GM19438 (cell line): ENCODE measurements around the gene CDKN2C.
A peak's percentile ranks its signal among the peaks of the same experiment; 100 is the strongest.
"Not testable (repeated sequence)": the region's sequence is repeated elsewhere in the genome, so short reads cannot be mapped to it uniquely, and the experiment has no call there.

Source experiments
- ATAC-seq: cut with Tn5 transposase; IDR thresholded peaks from one replicate; pipeline ENCODE4 v1.9.1; 2021; ENCODE audit warnings: low read depth; ENCODE audit not compliant: unreplicated experiment

The CDKN2C gene

GRCh38 chr1:50978144-50978851 is 8.3 kb downstream of the CDKN2C start:
- ATAC-seq, result peak; percentile 43

- ATAC-seq, result no peak
Measured at GRCh38 chr1:50978852-50979781, 9.1 kb downstream of the CDKN2C start.

GRCh38 chr1:50979937-50980336 is 9.9 kb downstream of the CDKN2C start:
- no peak for ATAC-seq

GRCh38 chr1:50980505-50980904 is 10.5 kb downstream of the CDKN2C start:
- ATAC-seq, result no peak

- no peak for ATAC-seq
Measured at GRCh38 chr1:50981741-50982140, 11.7 kb downstream of the CDKN2C start.

DNA sequence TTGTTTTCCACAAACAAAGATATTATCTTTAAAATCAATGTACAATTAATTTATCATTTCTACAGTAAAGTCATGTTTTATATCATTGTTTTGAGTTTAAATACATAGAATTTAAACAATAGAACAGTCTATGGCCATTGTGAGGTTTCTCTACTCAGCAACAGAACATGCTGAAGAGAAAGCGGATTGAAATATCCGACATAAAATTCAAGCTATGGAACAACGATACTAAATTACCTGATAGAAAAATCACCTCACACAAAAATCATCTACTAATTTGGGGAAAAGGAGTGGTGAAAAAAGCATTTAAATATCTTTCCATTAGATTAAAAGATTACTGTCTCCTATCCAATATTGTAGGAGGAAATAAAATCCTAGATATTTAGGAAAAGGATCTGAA is 12.6 kb downstream of the CDKN2C start:
- no peak for ATAC-seq

GRCh38 chr1:50983219-50983802 is 13.3 kb downstream of the CDKN2C start:
- no peak for ATAC-seq

- no peak for ATAC-seq
Measured at GRCh38 chr1:50985094-50985493, 15.0 kb downstream of the CDKN2C start.

GRCh38 chr1:50986653-50987052 is 16.6 kb downstream of the CDKN2C start:
- no peak for ATAC-seq

DNA sequence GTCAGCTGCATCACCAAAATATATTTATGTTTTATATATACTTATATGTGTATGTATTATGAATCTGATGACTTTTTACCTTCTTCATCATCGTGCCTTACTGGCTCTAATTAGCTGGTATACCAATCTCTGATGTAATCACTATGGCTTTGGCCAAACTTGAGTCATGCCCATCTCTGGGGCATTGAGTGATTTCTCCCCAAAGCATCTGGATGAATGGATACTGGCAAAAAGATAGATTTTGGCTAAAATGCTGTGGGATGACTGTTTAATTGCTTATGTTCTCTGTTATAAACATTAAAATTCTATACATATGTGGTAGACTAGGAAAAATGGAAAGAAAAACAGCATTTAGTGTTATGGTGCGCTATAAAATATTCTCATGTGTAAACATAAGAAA is 19.6 kb downstream of the CDKN2C start:
- ATAC-seq, result no peak

DNA sequence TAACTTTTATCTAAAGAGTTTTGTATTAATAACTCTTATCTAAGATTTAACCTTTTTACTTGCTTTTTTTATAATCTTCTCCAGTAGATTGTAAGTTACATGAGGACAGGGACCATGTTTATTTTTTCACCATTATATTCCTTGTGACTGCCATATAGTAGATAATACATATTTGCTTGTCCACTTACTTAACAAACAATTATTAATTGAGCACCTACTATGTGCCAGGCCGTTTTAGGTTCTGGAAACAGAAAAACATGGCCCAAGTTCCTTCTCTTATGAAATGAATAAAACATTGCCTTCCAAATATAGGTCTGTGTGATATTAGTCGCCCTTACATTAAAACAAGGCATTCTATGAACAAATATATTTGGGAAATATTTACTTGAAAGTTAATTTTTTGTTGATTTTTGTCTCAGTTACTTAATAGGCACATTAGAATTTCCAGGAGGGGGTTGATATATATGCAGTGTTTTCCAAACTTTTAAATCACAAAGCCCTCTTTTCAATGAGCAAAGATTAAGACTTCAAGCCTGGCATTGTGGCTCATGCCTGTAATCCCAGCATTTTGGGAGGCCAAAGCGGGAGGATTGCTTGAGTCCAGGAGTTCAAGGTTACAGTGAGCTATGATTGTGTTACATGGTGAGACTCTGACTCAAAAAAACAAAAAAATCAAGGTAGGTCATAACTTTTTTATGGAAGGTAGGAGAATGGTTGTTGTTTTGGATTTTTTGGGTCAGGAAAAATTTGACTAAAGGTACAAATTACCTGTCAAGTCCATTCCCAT is 22.7 kb downstream of the CDKN2C start:
- no peak for ATAC-seq

- ATAC-seq, result no peak
Measured at GRCh38 chr1:50993645-50994044, 23.6 kb downstream of the CDKN2C start.

DNA sequence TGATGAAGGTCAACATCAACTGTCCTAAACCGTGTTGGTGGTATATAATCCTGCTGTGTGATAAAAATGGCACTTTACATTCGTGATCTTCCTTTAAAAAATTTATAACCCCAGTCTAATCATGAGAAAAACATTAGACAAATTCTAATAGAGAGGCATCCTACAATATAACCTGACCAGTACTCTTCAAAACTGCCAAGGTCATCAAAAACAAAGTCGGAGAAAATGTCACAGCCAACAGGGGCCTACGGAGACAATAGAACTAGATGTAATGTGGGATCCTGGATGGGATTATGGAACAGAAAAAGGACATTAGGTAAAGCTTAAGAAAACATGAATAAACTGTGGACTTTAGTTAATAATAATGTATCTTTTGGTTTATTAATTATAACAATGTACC is 25.0 kb downstream of the CDKN2C start:
- no peak for ATAC-seq

DNA sequence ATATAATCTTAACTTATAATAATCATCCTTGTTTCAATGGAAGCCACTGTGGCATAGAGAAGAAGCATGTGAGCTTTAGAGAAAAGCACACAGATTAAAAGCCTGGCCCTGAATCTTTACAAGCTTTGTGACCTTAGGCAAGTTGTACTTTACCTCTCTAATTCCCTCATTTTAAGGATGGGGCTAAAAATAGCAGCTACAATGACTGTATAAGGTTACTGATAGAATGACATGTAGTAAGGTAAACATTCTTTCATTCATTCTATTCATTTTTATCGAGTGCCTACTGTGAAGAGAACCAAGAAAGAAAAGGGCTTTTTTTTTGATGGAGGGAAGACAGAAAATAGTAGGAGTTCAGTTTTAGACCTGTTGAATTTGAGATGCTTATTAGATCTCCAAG is 25.6 kb downstream of the CDKN2C start:
- ATAC-seq, result no peak

GRCh38 chr1:50996083-50996482 is 26.0 kb downstream of the CDKN2C start:
- no peak for ATAC-seq

- ATAC-seq, result not testable (repeated sequence)
Measured at GRCh38 chr1:50999375-50999774, 29.3 kb downstream of the CDKN2C start.

DNA sequence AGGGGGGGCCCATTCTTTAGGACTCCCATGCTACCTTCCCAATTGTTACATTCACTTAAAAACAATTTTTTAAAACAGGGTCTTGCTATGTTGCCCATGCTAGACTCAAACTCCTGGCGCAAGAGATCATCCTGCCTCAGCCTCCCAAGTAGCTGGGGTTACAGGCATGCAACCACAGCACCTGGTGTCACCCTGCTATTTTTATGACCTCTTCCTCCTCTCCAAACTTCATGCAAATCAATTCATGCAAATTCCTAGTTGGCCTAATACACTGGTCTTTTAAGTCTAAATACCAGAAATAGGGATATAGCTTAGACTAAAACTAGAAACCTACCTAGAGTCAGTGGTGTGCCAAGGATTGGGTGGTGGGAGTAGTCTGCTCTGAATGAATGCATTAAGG is 30.1 kb downstream of the CDKN2C start:
- peak; percentile 88 for ATAC-seq

DNA sequence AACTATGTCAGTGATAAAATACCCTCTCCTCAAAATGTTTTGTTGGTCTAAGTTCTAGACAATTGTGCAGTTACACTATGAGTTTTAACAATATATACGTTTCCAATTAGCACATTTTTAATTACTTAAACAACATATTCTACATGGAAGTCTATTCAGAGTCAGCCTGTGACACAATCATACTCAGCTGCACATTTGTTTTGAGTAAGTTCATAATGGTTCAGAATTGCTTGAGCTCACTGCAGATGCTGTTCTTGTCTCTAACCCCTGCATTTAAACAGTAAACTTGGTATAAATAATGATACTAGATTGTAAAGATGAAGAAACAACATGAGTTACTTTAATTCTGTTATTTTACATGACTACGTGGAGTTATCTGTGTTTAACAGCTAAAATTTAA is 30.6 kb downstream of the CDKN2C start:
- ATAC-seq, result peak; percentile 27

GRCh38 chr1:51002516-51002915 is 32.5 kb downstream of the CDKN2C start:
- no peak for ATAC-seq

DNA sequence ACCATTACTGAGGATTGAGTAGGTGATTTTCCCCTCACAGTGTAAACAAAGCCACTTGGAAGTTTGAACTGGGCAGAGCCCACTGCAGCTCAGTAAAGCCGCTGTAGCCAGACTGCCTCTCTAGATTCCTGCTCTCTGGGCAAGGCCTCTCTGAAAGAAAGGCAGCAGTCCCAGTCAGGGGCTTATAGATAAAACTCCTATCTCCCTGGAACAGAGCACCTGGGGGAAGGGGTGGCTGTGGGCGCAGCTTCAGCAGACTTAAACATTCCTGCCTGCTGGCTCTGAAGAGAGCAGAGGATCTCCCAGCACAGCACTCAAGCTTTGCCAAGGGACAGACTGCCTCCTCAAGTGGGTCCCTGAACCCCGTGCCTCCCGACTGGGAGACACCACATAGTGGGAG is 35.5 kb downstream of the CDKN2C start:
- not testable (repeated sequence) for ATAC-seq

DNA sequence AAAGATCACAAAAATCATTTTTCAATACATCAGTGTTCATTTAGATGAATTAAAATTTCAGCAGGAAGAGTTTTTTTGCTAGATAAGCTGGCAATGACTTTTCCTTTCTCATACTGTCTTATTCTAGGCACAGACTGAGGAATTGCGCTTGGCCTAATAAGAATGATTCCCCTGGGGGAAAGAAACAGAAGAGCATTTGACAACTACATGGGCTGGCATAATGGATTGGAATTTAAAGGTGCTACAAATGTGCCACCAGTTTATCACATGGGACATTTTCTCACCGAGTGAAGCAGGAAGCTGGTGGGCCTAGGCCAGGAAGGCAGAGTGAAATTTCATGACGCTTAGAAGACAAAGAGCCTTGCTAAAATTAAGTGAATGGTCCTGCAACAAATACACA is 39.3 kb downstream of the CDKN2C start:
- no peak for ATAC-seq
